Posterior vena cava (tissue), 2 donors: Measurements from ENCODE around the gene GCNT1. TPM values are rescaled to one million over a fixed set of nuclear protein-coding genes. Genes with fewer than 3 reads are reported as not detected.
"Not testable (repeated sequence)": the region's sequence is repeated elsewhere in the genome, so short reads cannot be mapped to it uniquely, and the experiment has no call there.

Experiments
- DNase-seq: peaks from one replicate; pipeline ENCODE4 v3.0.0-alpha.2; 2020; ENCODE audit warnings: low spot score
- intact Hi-C, 2 donors: fragments of 100-400 bp; cut with DNase I; formaldehyde crosslinking; loops; one replicate each; pipeline versions ENCODE4 v1.14.1 to v1.14.2; 2022 to 2023
- total RNA-seq, 2 donors: library from RNA; stranded (reverse); fragmentation: NEBNext Ultra II Directional; extraction: Animal tissue kit (Norgen Biotek cat#: 25700); gene quantifications; one replicate each; pipeline ENCODE4 v1.2.1, GENCODE V29; 2021
- donor health status: DM: yes; HTN: yes; CAD: no.
- donor health status: DM: yes; HTN: yes; CAD: no.

GCNT1 gene
- total RNA-seq, 2 donors from 2014 or later, result 8.9 to 11.0 TPM

DNA sequence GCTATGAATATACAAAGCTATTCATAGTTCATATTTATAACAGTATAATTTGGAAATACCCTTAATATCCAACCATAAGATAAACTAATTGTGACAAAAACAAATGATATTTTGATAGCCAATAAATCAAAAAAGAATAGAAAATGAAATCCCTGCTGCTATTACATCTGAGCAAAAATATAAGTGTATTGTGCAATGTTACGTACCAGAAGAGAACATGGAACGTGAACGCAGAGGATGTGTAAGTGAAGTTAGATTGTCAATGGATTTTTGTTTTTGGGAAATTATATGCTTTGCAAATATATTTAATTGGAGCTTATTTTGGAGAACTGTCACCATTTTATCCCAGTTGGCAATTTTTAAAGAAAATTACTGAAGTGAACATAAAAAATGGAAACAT is 15.4 kb downstream of the GCNT1 start:
- intact Hi-C loops, result no loop called here
- no peak for DNase-seq

DNA sequence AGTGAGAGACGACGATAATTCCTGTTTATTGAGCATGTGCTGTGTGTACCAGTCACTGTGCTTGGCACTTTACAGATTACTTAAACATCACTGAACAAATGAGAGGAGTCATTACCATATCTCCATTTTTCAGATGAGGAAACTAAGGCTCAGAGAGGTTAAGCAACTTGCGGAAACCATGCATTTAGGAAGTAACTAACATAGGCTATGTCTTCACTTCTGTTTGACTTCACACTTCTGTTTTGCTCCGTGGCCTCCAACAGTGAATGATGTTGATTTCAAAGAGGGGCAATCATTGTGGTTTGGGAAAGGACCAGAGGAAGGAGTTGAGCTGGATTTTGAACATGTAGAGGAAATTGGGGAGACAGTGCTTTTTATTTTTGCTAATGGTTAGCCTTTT is 16.7 kb downstream of the GCNT1 start:
- no peak for DNase-seq
- intact Hi-C loops, result no loop called here

DNA sequence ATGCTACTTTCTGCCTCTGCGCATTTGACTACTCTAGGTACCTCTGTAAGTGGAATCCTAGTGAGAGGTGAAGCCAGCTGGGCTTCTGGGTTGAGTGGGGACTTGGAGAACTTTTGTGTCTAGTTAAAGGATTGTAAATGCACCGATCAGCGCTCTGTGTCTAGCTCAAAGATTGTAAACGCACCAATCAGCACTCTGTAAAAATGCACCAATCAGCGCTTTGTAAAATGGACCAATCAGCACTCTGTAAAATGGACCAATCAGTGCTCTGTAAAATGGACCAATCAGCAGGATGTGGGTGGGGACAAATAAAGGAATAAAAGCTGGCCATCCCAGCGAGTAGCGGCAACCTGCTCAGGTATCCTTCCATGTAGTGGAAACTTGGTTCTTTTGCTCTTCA is 18.8 kb downstream of the GCNT1 start:
- DNase-seq, intact Hi-C loops: not testable (repeated sequence)

DNA sequence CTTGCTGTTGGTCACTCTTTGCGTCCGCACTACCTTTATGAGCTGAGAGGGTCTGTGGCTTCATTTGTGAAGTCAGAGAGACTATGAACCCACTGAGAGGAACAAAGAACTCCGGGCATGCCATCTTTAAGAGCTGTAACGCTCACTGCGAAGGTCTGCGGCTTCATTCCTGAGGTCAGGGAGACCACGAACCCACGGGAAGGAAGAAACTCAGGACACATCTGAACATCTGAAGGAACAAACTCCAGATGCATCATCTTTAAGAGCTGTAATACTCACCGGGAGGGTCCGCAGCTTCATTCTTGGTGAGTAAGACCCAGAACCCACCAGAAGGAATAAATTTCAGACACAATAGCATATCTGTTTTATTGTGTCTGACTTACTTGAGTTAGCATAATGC is 19.2 kb downstream of the GCNT1 start:
- DNase-seq, result no peak
- intact Hi-C loops, result no loop called here

DNA sequence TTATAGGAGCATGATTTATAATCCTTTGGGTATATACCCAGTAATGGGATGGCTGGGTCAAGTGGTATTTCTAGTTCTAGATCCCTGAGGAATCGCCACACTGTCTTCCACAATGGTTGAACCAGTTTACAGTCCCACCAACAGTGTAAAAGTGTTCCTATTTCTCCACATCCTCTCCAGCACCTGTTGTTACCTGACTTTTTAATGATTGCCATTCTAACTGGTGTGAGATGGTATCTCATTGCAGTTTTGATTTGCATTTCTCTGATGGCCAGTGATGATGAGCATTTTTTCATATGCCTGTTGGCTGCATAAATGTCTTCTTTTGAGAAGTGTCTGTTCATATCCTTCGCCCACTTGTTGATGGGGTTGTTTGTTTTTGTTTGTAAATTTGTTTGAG is 20.4 kb downstream of the GCNT1 start:
- DNase-seq, intact Hi-C loops: not testable (repeated sequence)

DNA sequence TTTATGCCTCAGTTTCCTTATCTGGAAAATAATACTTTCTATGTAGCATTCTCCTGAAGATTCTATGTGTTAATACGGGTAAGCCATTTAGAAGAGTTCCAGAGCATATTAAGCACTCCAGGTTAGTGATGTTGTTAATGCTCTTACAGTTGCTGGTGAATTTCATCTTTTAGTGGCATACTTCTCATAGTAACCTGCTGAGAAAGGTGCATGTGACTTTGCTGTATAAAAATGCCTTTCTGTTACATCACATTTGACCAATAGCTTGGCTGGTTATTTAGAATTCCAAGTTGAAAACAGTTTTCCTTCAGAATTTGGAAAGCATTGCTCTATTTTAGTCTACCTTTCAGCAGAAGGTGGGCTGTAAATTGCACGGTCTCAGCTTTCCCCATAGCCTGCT is 27.2 kb downstream of the GCNT1 start:
- no peak for DNase-seq
- intact Hi-C loops, result no loop called here

DNA sequence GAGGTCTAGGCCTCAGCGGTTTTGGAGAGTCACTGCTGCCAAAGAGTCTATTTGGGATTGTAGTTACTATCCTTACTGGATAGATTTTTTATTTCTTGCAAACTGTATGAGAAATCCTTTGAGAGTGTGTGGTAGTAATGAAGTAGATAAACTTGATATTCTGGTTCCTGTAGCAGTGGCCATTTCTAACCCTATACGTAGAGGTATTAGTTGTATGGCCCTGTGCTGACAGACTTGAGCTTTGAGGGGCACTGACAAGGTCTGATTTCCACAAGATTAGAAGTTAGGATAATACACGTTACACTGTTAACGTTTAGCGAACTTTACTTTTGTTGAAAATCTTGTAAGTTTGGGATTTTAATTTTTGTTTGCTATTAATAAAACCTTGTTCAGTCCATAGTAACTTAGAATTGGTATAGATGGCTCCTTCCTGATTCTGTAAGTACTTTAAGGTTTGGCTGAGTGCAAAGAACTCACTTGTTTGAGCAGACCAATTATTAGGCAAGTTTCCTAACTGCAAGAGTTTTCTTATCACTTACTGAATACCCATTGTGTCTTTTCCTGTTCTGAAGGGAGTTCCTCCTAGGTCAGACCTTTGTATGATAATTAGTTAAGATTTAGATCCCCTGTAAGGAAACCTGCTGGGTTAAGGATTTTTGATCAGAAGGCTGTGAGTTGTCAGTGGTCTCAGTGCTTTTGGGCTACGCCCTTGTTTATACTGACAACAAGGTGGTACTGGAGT is 31.4 kb downstream of the GCNT1 start:
- intact Hi-C loops, result no loop called here
- no peak for DNase-seq

DNA sequence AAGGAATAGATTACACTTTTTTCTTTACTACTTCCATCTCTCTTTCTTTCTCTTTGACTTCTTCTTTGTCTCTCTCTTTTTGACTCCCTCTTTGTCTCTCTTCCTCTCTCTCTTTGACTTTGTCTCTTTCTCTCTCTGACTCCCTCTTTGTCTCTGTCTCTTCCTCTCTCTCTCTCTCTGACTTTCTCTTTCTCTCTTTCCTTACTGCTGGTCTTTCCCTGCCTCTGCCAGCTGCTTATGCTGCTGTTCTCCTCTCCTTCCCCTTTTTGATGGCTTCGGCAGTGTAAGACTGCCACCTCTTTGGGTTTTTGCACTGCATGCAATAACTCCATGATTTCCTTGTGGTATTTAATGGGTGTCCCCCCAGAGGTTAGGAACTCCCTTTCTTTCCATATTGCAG is 32.1 kb downstream of the GCNT1 start:
- intact Hi-C loops, result not testable (repeated sequence)

DNA sequence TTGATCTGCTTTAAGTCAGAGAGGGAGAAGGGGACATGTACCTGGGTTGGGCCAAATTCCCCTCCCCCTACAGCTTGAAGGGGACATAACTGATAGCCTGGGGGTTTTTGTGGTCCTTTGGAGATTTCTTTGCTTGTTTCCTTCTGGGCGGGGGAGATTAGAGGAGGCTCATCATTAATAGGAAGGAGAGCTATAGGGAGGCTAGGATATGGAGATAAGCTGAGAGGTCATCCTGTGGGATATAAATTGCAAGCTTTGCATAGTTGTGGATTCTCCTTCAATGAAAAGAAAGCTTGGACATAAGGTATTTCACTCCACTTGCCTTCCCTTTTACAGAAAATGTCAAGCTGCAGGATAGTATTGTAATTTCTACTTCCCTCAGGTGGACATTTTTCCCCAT is 34.5 kb downstream of the GCNT1 start:
- DNase-seq, intact Hi-C loops: not testable (repeated sequence)

More for the DNA sequence above, 32.1 kb downstream of the GCNT1 start:
- not testable (repeated sequence) for DNase-seq

DNA sequence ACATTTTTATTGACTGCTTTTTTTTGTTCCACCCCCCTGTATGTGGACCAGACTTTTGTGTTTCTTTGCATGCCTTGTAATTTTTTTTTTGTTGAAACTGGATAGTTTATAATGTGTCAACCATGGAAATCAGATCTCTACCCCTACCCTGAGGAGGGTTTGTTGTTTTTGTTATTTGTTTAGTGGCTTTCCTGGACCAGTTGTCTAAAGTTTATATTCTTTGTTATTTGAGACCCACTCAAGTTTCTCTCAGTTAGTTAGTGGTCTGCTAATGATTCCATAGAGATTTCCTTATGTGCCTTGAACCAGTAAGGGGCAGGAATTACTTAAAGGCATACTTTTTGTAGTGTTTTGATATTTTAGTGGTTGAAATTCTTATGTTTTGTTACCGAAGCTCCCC is 41.1 kb downstream of the GCNT1 start:
- intact Hi-C loops, result no loop called here

DNA sequence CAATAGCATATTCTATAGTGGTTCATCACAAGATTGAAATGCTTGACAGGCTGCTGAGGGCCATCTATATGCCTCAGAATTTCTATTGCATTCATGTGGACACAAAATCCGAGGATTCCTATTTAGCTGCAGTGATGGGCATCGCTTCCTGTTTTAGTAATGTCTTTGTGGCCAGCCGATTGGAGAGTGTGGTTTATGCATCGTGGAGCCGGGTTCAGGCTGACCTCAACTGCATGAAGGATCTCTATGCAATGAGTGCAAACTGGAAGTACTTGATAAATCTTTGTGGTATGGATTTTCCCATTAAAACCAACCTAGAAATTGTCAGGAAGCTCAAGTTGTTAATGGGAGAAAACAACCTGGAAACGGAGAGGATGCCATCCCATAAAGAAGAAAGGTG is 43.8 kb downstream of the GCNT1 start:
- DNase-seq, result no peak
- intact Hi-C loops, result no loop called here

More for the DNA sequence above, 41.1 kb downstream of the GCNT1 start:
- DNase-seq, result no peak

DNA sequence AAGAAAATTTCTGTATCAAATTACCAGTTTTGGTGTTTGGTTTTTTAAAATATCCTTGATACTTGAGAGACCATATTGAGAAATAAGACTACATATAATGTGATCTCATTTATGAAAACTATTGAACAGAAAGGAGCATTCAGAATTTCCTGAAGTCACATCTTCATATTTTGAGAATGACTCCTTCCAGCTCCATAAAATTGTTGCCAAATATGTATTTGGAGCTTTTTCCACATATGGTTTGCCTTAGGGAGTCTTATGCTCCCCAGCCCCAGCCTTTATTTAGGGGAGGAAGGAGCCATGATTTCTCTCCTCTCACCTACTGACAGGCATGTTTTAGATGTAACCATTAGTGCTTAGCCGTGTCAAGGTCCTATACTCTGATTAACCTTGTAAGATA is 51.1 kb downstream of the GCNT1 start:
- no peak for DNase-seq
- intact Hi-C loops, result loop anchor here in 1 of 2 donors (5.0 kb wide), 1 partner anchor 1383 kb away; no protein-coding TSS in a partner anchor

DNA sequence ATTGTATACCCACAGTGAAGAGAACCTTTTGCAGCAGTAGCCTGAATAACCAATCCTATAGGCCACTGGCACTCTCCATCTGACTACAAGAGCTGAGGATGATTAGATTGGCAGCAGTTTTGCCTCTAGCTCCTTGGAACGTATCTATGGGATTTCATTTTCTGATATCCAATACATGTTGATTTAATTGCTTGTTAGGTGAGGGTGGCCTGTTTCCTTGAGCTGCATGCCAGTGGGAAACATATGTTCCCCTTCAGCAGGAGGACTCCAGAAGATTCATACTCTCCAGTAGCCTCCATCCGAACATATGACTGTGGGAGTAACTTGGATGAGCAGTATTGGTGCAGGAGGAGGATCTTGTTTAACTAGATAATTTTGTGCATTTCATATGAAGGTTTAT is 51.5 kb downstream of the GCNT1 start:
- intact Hi-C loops, result loop anchor here in 1 of 2 donors (5.0 kb wide), 1 partner anchor 1383 kb away; no protein-coding TSS in a partner anchor
- no peak for DNase-seq

DNA sequence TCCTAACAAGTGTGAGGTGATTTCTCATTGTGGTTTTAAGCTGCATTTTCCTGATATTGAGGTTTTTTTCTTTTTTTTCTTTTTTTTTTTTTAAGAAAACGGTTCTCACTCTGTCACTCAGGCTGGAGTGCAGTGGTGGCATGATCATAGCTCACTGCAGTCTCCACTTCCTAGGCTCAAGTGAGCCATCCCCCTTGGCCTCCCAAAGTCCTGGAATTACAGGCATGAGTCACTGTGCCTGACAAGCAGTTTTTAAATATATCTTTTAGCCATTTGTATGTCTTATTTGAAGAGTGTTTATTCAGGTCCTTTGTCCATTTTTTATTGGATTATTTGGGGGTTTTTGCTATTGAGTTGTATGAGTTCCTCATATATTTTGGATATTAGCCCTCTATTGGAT is 53.8 kb downstream of the GCNT1 start:
- no peak for DNase-seq
- intact Hi-C loops, result loop anchor here in 1 of 2 donors (5.0 kb wide), 1 partner anchor 1386 kb away; no protein-coding TSS in a partner anchor

DNA sequence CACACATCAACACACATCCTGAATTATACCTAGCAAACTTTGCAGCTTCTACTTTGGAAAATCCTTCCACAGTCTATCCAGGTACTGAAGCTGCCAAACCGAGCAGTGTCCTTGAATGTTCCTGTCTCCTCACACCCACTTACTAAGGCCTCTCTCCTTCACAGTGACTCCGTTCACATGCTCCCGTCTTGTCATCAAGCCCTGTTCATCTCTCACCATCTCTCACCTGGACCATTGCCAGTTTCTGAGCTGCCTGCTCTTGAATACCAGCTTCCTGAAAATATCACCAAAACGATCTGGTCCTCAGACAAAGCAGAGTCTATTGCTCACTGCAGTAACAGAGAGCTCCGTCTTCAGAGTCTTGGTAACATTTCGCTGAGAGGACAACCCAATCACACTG is 57.4 kb downstream of the GCNT1 start:
- DNase-seq, result no peak
- intact Hi-C loops, result no loop called here

DNA sequence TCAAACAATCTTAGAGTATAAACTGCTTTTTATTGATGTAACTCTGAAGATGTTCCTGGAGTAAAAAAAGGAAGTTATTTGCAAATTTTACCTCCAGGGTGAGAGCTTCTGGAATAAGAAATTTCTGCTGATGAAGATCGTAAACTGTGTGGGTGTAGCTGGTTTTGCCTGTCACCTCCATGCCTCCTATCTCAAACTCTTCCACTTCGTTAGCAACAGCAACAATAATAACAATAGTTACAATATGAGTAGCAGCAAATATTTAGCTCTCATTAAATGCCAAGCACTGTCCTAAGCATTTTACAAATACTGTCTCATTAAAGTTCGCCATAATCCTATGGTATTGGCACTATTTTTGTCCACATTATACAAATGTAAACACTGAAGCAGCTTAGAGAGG is 57.9 kb downstream of the GCNT1 start:
- intact Hi-C loops, result no loop called here
- DNase-seq, result no peak

DNA sequence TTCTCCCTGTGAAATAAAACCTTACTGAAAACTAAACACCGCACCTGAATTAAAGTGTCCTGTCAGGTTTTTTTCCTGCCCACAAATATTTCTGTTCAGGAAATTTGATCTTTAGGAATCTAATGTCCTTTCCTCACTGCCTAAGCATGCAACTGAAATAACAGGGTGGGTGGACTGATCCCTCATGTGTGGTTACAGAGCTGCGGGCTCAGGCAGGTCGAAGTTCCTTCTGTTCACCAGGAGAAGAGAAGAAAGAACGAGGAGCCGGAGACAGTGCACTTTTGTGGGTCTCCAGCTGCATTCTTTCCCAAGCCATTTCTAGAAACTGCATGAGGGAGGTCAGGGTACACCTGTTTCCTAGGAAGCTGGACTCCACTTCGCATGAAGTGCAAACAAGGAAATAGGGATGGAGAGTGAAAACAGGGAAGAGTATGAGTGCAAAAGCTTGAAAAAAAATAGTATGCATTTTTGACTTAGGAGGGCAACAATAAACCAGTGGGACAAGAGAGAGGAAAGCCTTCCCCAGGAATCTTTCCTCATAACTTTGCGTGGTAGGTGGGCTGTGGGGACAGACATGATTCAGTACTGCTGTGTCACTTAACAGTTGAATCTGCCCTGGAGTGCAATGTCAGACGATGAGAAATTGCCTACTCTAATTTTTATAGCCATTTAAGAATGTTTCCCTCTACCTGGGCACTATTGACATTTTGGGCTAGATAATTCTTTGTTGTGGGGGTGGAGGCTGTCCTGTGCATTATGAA is 60.3 kb downstream of the GCNT1 start:
- intact Hi-C loops, result no loop called here

DNA sequence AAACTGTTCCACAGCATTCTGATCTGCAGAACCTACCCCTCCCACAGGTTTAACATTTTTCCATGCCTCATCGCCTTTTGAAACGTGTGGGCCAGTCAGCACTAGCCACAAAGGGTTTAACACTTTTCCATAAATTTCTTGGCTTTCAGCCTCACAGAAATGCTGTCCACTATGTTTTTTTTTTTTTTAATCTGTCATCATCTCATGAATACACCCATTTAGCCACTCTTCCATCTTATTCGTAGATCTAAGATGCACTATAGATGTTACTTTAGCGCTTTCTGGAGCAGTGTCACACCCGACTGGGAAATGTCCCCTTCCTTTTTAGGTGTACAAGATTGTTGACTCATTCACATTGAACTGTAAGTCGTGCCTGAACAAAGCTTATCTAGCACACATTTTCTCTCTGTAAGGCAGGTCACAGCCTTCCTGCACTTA is 62.3 kb downstream of the GCNT1 start:
- intact Hi-C loops, result loop anchor here in 1 of 2 donors (10.0 kb wide), 1 partner anchor 626 kb away; the partner anchor contains the start of gene PCSK5
- DNase-seq, result no peak

More for the DNA sequence above, 60.3 kb downstream of the GCNT1 start:
- DNase-seq, result no peak

DNA sequence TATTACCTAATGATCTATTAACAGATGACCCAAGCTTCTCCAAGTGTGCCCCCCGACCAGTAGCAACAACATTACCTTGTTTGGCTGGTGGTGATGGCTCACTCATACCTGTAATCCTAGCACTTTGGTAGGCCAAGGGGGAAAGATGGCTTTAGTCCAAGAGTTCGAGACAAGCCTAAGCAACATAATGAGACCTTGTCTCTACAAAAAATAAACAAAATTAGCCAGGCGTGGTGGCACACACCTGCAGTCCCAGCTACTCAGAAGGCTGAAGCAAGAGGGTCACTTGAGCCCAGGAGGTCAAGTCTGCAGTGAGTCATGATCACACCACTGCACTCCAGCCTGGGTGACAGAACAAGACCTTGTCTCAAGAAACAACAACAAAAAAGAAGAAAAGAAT is 62.9 kb downstream of the GCNT1 start:
- intact Hi-C loops, result loop anchor here in 1 of 2 donors (10.0 kb wide), 1 partner anchor 627 kb away; the partner anchor contains the start of gene PCSK5
- DNase-seq, result no peak

DNA sequence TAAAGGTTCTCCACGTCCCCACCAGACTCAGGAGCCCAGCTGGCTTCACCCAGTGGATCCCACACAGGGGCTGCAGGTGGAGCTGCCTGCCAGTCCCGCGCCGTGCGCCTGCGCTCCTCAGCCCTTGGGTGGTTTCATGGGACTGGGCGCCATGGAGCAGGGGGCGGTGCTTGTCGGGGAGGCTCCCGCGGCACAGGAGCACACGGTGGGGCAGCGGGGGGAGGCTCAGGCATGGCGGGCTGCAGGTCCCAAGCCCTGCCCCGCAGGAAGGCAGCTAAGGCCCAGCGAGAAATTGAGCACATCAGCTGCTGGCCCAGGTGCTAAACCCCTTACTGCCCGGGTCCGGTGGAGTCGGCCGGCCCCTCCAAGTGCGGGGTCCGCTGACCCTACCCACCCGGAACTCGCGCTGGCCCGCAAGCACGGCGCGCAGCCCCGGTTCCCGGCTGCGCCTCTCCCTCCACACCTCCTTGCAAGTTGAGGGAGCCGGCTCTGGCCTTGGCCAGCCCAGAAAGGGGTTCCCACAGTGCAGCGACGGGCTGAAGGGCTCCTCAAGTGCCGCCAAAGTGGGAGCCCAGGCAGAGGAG is 64.7 kb downstream of the GCNT1 start:
- DNase-seq, result not testable (repeated sequence)
- intact Hi-C loops, result loop anchor here (1.0 to 10.0 kb wide), 2 partner anchors 31 to 629 kb away; partner anchors contain the start of gene PCSK5 (in 1 of the 2)
